HCT116 (cell line): Measurements from ENCODE around the gene CXCL8. TPM values are rescaled to one million over a fixed set of nuclear protein-coding genes. Genes with fewer than 3 reads are reported as not detected.

Experiments
- ATAC-seq: fragments of 200-7000 bp; cut with Tn5 transposase; 2 replicates; pipeline ENCODE4 v1.9.1; 2020; ENCODE audit warnings: mild to moderate bottlenecking, moderate library complexity
- BruUV-seq: library from RNA; stranded (reverse); fragments of 400-500 nt; replicated peaks from 2 replicates; lab custom pipeline; 2021; lab: Mats Ljungman, UMichigan
- CTCF ChIA-PET: fragments of 300-600 bp; sonication (Branson Sonifier 250); formaldehyde crosslinking; loops from one replicate; lab custom pipeline; 2021; ENCODE audit warnings: antibody characterized with exemption; lab: Charles Lee
- POLR2A ChIA-PET: fragments of 300-600, 350-600 bp; sonication (Branson Sonifier 250); formaldehyde crosslinking; loops from one replicate; lab custom pipeline; 2021; ENCODE audit warnings: antibody characterized with exemption; lab: Charles Lee
- RAD21 ChIA-PET, 2 experiments: fragments of 300-600 bp; sonication (Branson Sonifier 250); formaldehyde crosslinking; loops; one replicate each; lab custom pipeline; 2023; ENCODE audit warnings: low total read pairs in 2 of 2; ENCODE audit not compliant: uncharacterized antibody in 2 of 2, unreplicated experiment in 2 of 2, low non-redundant PET in 1 of 2; lab: Charles Lee
- DNase-seq: peaks from one replicate; pipeline ENCODE4 v3.0.0-alpha.2; 2010; ENCODE audit warnings: low read depth, low spot score
- H2AFZ ChIP-seq: fragments of 200-600 bp; shearing (Covaris generic), sonication (generic); 2 replicates; pipeline ENCODE4 v1.6.1; 2017; ENCODE audit warnings: low read depth, mixed run types, mixed read lengths, antibody characterized with exemption, low read length; ENCODE audit not compliant: poor library complexity, severe bottlenecking
- H3K27ac ChIP-seq: 2 replicates; pipeline ENCODE4 v1.5.1; 2012; ENCODE audit warnings: low read depth, low read length
- H3K27me3 ChIP-seq: fragments of 200-600 bp; sonication (generic); 2 replicates; pipeline ENCODE4 v1.6.1; 2016; ENCODE audit warnings: mixed run types, low read length, mixed read lengths; ENCODE audit not compliant: insufficient read depth
- H3K36me3 ChIP-seq, 2 experiments: fragments of 200-500 bp in 1 of 2; fragments of 200-600 bp in 1 of 2; sonication (Bioruptor generic) in 1 of 2; sonication (generic) in 1 of 2; 2 replicates each; pipeline versions ENCODE4 v1.5.1 to v1.6.1; 2014 to 2016; ENCODE audit warnings: low read length in 2 of 2, inconsistent platforms in 1 of 2, mixed read lengths in 1 of 2, mixed run types in 1 of 2; ENCODE audit not compliant: insufficient read depth in 2 of 2, control insufficient read depth in 1 of 2
- H3K4me1 ChIP-seq, 2 experiments: fragments of 200-600 bp in 1 of 2; sonication (generic) in 1 of 2; 2 replicates each; pipeline versions ENCODE4 v1.5.1 to v1.6.1; 2012 to 2017; ENCODE audit warnings: low read length in 2 of 2, inconsistent platforms in 1 of 2, mild to moderate bottlenecking in 1 of 2, mixed read lengths in 1 of 2, mixed run types in 1 of 2, moderate library complexity in 1 of 2; ENCODE audit not compliant: insufficient read depth in 2 of 2, control insufficient read depth in 1 of 2
- H3K4me2 ChIP-seq: fragments of 200-600 bp; sonication (generic); 2 replicates; pipeline ENCODE4 v1.6.1; 2017; ENCODE audit warnings: mixed run types, low read length, mixed read lengths
- H3K4me3 ChIP-seq, 2 experiments: fragments of 200-600 bp in 1 of 2; sonication (generic) in 1 of 2; replicated peaks in 1 of 2; 2 replicates each; pipeline ENCODE4 v1.5.1; 2011 to 2016; ENCODE audit warnings: low read length in 2 of 2, control low read depth in 1 of 2, low read depth in 1 of 2, mild to moderate bottlenecking in 1 of 2, mixed read lengths in 1 of 2, mixed run types in 1 of 2
- H3K79me2 ChIP-seq: fragments of 200-600 bp; sonication (generic); 2 replicates; pipeline ENCODE4 v1.6.1; 2017; ENCODE audit warnings: mild to moderate bottlenecking, mixed run types, low read length, moderate library complexity, mixed read lengths; ENCODE audit not compliant: insufficient read depth
- H3K9ac ChIP-seq: fragments of 200-600 bp; sonication (generic); 2 replicates; pipeline ENCODE4 v1.6.1; 2016; ENCODE audit warnings: low read length, mixed read lengths
- H3K9me2 ChIP-seq: fragments of 200-600 bp; sonication (generic), shearing (Covaris generic); 2 replicates; pipeline ENCODE4 v1.6.1; 2017; ENCODE audit warnings: mixed run types, mild to moderate bottlenecking, moderate library complexity; ENCODE audit not compliant: insufficient read depth
- H3K9me3 ChIP-seq, 2 experiments: fragments of 200-500 bp in 1 of 2; fragments of 200-600 bp in 1 of 2; sonication (Bioruptor generic) in 1 of 2; sonication (generic) in 1 of 2; 2 replicates each; pipeline ENCODE4 v1.6.1; 2014 to 2017; ENCODE audit warnings: low read length in 2 of 2, mixed read lengths in 2 of 2, inconsistent platforms in 1 of 2, low read depth in 1 of 2, mild to moderate bottlenecking in 1 of 2, mixed run types in 1 of 2, moderate library complexity in 1 of 2; ENCODE audit not compliant: control insufficient read depth in 1 of 2, insufficient read depth in 1 of 2
- H4K20me1 ChIP-seq: fragments of 200-600 bp; sonication (generic), shearing (Covaris generic); 2 replicates; pipeline ENCODE4 v1.6.1; 2017; ENCODE audit warnings: mixed run types, mild to moderate bottlenecking, moderate library complexity; ENCODE audit not compliant: insufficient read depth
- CBX3 ChIP-seq: IDR thresholded peaks from 2 replicates; pipeline ENCODE4 v1.6.1; 2012; ENCODE audit warnings: low read depth
- CEBPB ChIP-seq: IDR thresholded peaks from 2 replicates; pipeline ENCODE4 v1.6.1; 2012; ENCODE audit warnings: low read depth
- EGR1 ChIP-seq: IDR thresholded peaks from 2 replicates; pipeline ENCODE4 v1.6.1; 2012; ENCODE audit warnings: low read depth
- EZH2 ChIP-seq: fragments of 200-600 bp; sonication (generic); IDR thresholded peaks from 2 replicates; pipeline ENCODE4 v1.6.1; 2017; ENCODE audit warnings: antibody characterized with exemption, mixed run types
- EZH2phosphoT487 ChIP-seq: fragments of 200-600 bp; IDR thresholded peaks from 2 replicates; pipeline ENCODE4 v1.6.1; 2018; ENCODE audit warnings: antibody characterized with exemption, borderline replicate concordance
- POLR2AphosphoS5 ChIP-seq: IDR thresholded peaks from 2 replicates; pipeline ENCODE4 v1.6.1; 2011; ENCODE audit warnings: mild to moderate bottlenecking, low read depth, low read length, moderate library complexity
- RAD21 ChIP-seq: IDR thresholded peaks from 2 replicates; pipeline ENCODE4 v1.6.1; 2012; ENCODE audit warnings: low read depth, mild to moderate bottlenecking
- SIN3A ChIP-seq: IDR thresholded peaks from 2 replicates; pipeline ENCODE4 v1.6.1; 2012; ENCODE audit warnings: low read depth
- SRF ChIP-seq: IDR thresholded peaks from 2 replicates; pipeline ENCODE4 v1.6.1; 2012; ENCODE audit warnings: low read depth
- YY1 ChIP-seq: IDR thresholded peaks from 2 replicates; pipeline ENCODE4 v1.6.1; 2011; ENCODE audit warnings: low read length, low read depth, moderate library complexity, mild to moderate bottlenecking; ENCODE audit not compliant: insufficient replicate concordance; ENCODE audit errors: extremely low read depth
- intact Hi-C: fragments of 100-400 bp; cut with micrococcal nuclease; formaldehyde crosslinking; loops from 2 replicates; pipeline ENCODE4 v1.10.0; 2022
- total RNA-seq: library from RNA; stranded (reverse); gene quantifications from one replicate; pipeline ENCODE4 v1.2.1, GENCODE V29; 2021; ENCODE audit not compliant: unreplicated experiment

The CXCL8 gene
- total RNA-seq, 1 experiment from 2014 or later, result 1.8 TPM

- TF ChIP-seq CBX3 (no peak), SIN3A (no peak), EGR1 (no peak), POLR2AphosphoS5 (no peak), EZH2 (no peak), SRF (no peak), CEBPB (no peak), EZH2phosphoT487 (no peak), YY1 (no peak)
- Histone ChIP-seq H3K27me3 (no peaks in the 10 kb centered on the region), H3K4me2 (no peak overlapping the region), H3K79me2 (no peaks in the 10 kb centered on the region), H2AFZ (no peak overlapping the region), H3K4me3 (no peak overlapping the region), H3K9ac (no peak overlapping the region), H3K4me1 (no peaks in the 10 kb centered on the region), H4K20me1 (no peaks in the 10 kb centered on the region), H3K27ac (no peak overlapping the region), H3K9me3 (no peaks in the 10 kb centered on the region), H3K9me2 (no peaks in the 10 kb centered on the region), H3K36me3 (no peaks in the 10 kb centered on the region)
- ChIA-PET POLR2A (no interaction called here), RAD21 (no interaction called here), CTCF (no interaction called here)
- ATAC-seq, result no peak
- intact Hi-C loops, result no loop called here
- BruUV-seq, result no TSS peak
- DNase-seq, result no peak
These were observed 12.1 kb downstream of the CXCL8 start for GRCh38 chr4:73752424-73752823.

DNA sequence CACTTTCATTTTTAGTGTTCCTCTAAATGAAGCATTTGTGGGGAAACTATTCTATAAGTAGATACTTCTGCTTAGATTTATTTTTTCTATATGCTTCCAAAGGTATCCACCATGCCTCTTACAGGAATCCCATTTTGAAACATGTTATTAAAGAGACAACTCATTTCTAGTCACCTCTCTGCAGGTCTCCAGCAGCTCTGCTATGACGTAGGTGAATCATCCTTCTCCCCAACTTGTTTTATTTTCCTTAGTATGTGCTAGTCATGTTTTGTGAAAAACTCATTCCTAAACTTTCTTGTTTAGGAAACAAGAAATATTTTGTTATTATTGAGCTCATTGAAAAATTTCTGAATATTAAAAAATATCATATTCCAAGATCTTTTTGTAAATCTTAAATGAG lies 12.8 kb downstream of the CXCL8 start:
- Histone ChIP-seq H3K4me3 (no peak overlapping the region), H3K4me2 (no peak overlapping the region), H3K4me1 (no peaks in the 10 kb centered on the region), H4K20me1 (no peaks in the 10 kb centered on the region), H3K36me3 (no peaks in the 10 kb centered on the region), H3K9ac (no peak overlapping the region), H3K9me2 (no peaks in the 10 kb centered on the region), H3K27me3 (no peaks in the 10 kb centered on the region), H3K27ac (no peak overlapping the region), H3K9me3 (no peaks in the 10 kb centered on the region), H3K79me2 (no peaks in the 10 kb centered on the region), H2AFZ (no peak overlapping the region)
- ATAC-seq (no peak), DNase-seq (no peak)
- no TSS peak for BruUV-seq
- ChIA-PET POLR2A (no interaction called here), CTCF (no interaction called here), RAD21 (no interaction called here)
- intact Hi-C loops, result no loop called here
- TF ChIP-seq CEBPB (no peak), EGR1 (no peak), SIN3A (no peak), RAD21 (no peak), EZH2phosphoT487 (no peak)
